ENCODE data around the gene UHRF2. TPM values are rescaled to one million over a fixed set of nuclear protein-coding genes. Genes with fewer than 3 reads are reported as not detected.

UHRF2 gene
- total and polyA plus RNA-seq, 9 of the 15 experiments (the other 6 are each of a cell fraction or from before 2014, with no cell fraction given) = 5.6 to 39.0 (median 20.1) TPM

- FAIRE-seq (no peak), ATAC-seq (no peak), DNase-seq (ENCODE audit: extremely low read depth in 1 of 4, low spot score in 3 of 4) (no peak)
- Histone ChIP-seq H3K27me3 (ENCODE audit: control insufficient read depth in 2 of 2, insufficient read depth in 2 of 2, low read length in 2 of 2) (no peaks in the 10 kb centered on the region), H3K4me1 (replicated peaks in 1 of 2; ENCODE audit: control insufficient read depth in 2 of 2, insufficient read depth in 2 of 2, low read length in 2 of 2) (no peaks in the 10 kb centered on the region; a peak in 1 of 5 replicates), H3K27ac (ENCODE audit: extremely low read depth, low read depth, low read length) (no peak overlapping the region), H3K9ac (ENCODE audit: insufficient read depth in 1 of 2, low read depth in 2 of 2, low read length in 2 of 2) (no peak overlapping the region), H3K79me2 (ENCODE audit: control insufficient read depth, insufficient read depth, low read length) (peaks cover 5% of the 10 kb centered on the region; the same call in 1 of the 3 replicates), H3K9me3 (replicated peaks; ENCODE audit: control insufficient read depth, insufficient read depth, low read depth, low read length) (no peaks in the 10 kb centered on the region), H3K4me2 (ENCODE audit: insufficient read depth, low read length) (no peak overlapping the region), H3K9me1 (ENCODE audit: control insufficient read depth, insufficient read depth, low read length) (no peaks in the 10 kb centered on the region), H2AFZ (ENCODE audit: low read depth, low read length) (no peak overlapping the region), H3K4me3 (no peak overlapping the region), H4K20me1 (replicated peaks; ENCODE audit: control insufficient read depth, insufficient read depth, low read length) (no peaks in the 10 kb centered on the region), H3K36me3 (ENCODE audit: control insufficient read depth, insufficient read depth, low read length) (peaks cover 16% of the 10 kb centered on the region; the same call in 1 of the 3 replicates)
- in situ Hi-C loops (cut with MboI) (no loop called here), intact Hi-C loops (cut with micrococcal nuclease) (no loop called here)
- no TSS peak for BruUV-seq (replicated peaks)
- CTCF ChIA-PET (ENCODE audit: low intra/inter-chr PET ratio) = interaction anchor here (0.6 kb wide), 1 partner anchor 740 kb away, joined by 3 read pairs; no protein-coding TSS in a partner anchor
- POLR2A ChIA-PET = interaction anchor here (0.6 to 1.2 kb wide), 3 partner anchors 32 to 158 kb away, joined by 3 to 4 read pairs (median 3); no protein-coding TSS in a partner anchor
- 94% methylated on average over 2 of the region's 2 CpGs for WGBS (ENCODE audit: insufficient coverage, low coverage, missing lambda C conversion rate)
- TF ChIP-seq, protein P1, sequence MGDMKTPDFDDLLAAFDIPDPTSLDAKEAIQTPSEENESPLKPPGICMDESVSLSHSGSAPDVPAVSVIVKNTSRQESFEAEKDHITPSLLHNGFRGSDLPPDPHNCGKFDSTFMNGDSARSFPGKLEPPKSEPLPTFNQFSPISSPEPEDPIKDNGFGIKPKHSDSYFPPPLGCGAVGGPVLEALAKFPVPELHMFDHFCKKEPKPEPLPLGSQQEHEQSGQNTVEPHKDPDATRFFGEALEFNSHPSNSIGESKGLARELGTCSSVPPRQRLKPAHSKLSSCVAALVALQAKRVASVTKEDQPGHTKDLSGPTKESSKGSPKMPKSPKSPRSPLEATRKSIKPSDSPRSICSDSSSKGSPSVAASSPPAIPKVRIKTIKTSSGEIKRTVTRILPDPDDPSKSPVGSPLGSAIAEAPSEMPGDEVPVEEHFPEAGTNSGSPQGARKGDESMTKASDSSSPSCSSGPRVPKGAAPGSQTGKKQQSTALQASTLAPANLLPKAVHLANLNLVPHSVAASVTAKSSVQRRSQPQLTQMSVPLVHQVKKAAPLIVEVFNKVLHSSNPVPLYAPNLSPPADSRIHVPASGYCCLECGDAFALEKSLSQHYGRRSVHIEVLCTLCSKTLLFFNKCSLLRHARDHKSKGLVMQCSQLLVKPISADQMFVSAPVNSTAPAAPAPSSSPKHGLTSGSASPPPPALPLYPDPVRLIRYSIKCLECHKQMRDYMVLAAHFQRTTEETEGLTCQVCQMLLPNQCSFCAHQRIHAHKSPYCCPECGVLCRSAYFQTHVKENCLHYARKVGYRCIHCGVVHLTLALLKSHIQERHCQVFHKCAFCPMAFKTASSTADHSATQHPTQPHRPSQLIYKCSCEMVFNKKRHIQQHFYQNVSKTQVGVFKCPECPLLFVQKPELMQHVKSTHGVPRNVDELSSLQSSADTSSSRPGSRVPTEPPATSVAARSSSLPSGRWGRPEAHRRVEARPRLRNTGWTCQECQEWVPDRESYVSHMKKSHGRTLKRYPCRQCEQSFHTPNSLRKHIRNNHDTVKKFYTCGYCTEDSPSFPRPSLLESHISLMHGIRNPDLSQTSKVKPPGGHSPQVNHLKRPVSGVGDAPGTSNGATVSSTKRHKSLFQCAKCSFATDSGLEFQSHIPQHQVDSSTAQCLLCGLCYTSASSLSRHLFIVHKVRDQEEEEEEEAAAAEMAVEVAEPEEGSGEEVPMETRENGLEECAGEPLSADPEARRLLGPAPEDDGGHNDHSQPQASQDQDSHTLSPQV (IDR thresholded peaks at IDR 0.05) = no peak
- TF ChIP-seq EP300 (IDR thresholded peaks at IDR 0.05; ENCODE audit: low read length) (no peak), MAFF (IDR thresholded peaks at IDR 0.05; ENCODE audit: low read length) (peak; percentile 99), ZNF699 (CRISPR knock-in tag; IDR thresholded peaks at IDR 0.05; ENCODE audit: insufficient replicate concordance) (no peak), MAFK (IDR thresholded peaks at IDR 0.05; ENCODE audit: low read length) (peak; percentile 100), ZNF316 (IDR thresholded peaks at IDR 0.05) (peak; percentile 98), ZKSCAN8 (CRISPR knock-in tag; IDR thresholded peaks at IDR 0.05) (no peak), MTA3 (IDR thresholded peaks at IDR 0.05; ENCODE audit: borderline replicate concordance) (no peak), ZNF175 (CRISPR knock-in tag; IDR thresholded peaks at IDR 0.05; ENCODE audit: low read depth) (no peak), NR2F6 (CRISPR knock-in tag; IDR thresholded peaks at IDR 0.05) (no peak), YBX1 (IDR thresholded peaks at IDR 0.05) (no peak), TGIF2 (CRISPR knock-in tag; IDR thresholded peaks at IDR 0.05) (no peak), HMGN3 (IDR thresholded peaks at IDR 0.05; ENCODE audit: borderline replicate concordance, extremely low read depth, insufficient read length, low read depth, low read length) (no peak), ZNF384 (IDR thresholded peaks at IDR 0.05; ENCODE audit: low read depth, low read length) (no peak), C11orf30 (IDR thresholded peaks at IDR 0.05; ENCODE audit: low read depth) (peak; percentile 96), SRSF3 (IDR thresholded peaks at IDR 0.05; ENCODE audit: insufficient read depth, low read length) (no peak)
- TF ChIP-seq, protein P2, sequence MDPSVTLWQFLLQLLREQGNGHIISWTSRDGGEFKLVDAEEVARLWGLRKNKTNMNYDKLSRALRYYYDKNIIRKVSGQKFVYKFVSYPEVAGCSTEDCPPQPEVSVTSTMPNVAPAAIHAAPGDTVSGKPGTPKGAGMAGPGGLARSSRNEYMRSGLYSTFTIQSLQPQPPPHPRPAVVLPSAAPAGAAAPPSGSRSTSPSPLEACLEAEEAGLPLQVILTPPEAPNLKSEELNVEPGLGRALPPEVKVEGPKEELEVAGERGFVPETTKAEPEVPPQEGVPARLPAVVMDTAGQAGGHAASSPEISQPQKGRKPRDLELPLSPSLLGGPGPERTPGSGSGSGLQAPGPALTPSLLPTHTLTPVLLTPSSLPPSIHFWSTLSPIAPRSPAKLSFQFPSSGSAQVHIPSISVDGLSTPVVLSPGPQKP (CRISPR knock-in tag; IDR thresholded peaks at IDR 0.05) = no peak
- TF ChIP-seq, protein P3, sequence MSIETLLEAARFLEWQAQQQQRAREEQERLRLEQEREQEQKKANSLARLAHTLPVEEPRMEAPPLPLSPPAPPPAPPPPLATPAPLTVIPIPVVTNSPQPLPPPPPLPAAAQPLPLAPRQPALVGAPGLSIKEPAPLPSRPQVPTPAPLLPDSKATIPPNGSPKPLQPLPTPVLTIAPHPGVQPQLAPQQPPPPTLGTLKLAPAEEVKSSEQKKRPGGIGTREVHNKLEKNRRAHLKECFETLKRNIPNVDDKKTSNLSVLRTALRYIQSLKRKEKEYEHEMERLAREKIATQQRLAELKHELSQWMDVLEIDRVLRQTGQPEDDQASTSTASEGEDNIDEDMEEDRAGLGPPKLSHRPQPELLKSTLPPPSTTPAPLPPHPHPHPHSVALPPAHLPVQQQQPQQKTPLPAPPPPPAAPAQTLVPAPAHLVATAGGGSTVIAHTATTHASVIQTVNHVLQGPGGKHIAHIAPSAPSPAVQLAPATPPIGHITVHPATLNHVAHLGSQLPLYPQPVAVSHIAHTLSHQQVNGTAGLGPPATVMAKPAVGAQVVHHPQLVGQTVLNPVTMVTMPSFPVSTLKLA (conservative IDR thresholded peaks at IDR 0.05) = no peak
These were observed 60.2 kb downstream of the UHRF2 start for GRCh38 chr9:6473151-6473550.
